GM19193 (cell line): ENCODE measurements around the gene CACNA1H.
"Not testable (repeated sequence)": the region's sequence is repeated elsewhere in the genome, so short reads cannot be mapped to it uniquely, and the experiment has no call there.

Experiments
- POLR2A ChIP-seq: IDR thresholded peaks from 4 replicates; pipeline ENCODE4 v1.6.1; 2011; ENCODE audit not compliant: insufficient read depth, insufficient read length; ENCODE audit errors: extremely low read depth

CACNA1H gene

GRCh38 chr16:1222553-1223354 is 69.8 kb downstream of the CACNA1H start:
- TF ChIP-seq POLR2A, result no peak

- no peak for TF ChIP-seq POLR2A
Observed at GRCh38 chr16:1223355-1224214, 70.7 kb downstream of the CACNA1H start.

GRCh38 chr16:1224558-1224957 is 71.7 kb downstream of the CACNA1H start:
- no peak for TF ChIP-seq POLR2A

DNA sequence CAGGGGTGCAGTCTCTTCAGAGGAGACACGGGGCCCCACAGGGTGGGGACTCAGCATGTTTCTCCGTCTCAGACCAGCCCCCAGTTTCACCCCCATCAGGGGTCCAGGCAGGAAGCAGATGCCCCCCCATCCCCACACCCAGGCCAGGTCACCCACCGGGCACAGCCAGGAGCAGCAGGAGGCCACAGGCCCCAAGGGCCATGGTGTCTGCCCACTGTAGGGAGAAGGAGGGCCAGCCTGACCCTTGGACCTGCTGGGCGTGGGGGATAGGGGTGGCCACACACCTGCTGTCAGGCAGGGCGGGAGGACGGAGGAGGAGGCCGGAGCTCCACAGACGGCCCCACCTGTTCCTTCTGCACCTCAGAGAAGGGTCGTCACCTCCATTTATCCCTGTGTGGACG is 72.1 kb downstream of the CACNA1H start, which contains the start of gene TPSG1:
TPSG1 (minus strand) TSS at position 218 of the 401 bp plus-strand sequence; CDS start at position 202, 16 bp downstream.
- TF ChIP-seq POLR2A, result no peak

DNA sequence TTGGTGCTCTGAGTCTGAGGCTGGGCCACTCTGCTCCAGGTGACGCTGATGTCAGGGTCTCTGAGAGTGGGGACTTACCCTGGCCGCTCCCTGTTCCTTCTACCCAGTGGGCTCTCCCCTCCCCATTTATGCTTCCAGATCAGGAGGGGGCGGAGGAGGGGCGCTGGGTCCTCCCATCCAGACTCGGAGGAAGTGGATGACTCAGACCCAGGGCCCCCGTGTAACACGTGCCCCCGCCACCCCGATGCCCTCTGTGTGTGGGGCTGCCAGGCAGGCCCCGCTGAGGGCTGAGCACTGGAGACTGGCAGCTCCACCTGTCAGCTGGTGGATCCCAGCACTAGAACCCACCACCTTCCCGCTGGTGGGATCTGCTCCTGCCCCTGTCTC is 77.2 kb downstream of the CACNA1H start, which contains the start of gene TPSB2:
TPSB2 (minus strand) TSS at position 101 of the 387 bp plus-strand sequence. CDS start 233 bp downstream, outside the sequence.
- not testable (repeated sequence) for TF ChIP-seq POLR2A

GRCh38 chr16:1237990-1238389 is 85.1 kb downstream of the CACNA1H start:
- TF ChIP-seq POLR2A, result no peak

DNA sequence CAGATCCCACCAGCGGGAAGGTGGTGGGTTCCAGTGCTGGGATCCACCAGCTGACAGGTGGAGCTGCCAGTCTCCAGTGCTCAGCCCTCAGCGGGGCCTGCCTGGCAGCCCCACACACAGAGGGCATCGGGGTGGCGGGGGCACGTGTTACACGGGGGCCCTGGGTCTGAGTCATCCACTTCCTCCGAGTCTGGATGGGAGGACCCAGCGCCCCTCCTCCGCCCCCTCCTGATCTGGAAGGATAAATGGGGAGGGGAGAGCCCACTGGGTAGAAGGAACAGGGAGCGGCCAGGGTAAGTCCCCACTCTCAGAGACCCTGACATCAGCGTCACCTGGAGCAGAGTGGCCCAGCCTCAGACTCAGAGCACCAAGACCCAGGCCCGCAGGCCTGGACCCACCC is 87.5 kb downstream of the CACNA1H start, which contains the start of gene TPSAB1:
TPSAB1 (plus strand) TSS at position 270 of the 400 bp plus-strand sequence. CDS start 234 bp downstream, outside the sequence.
- TF ChIP-seq POLR2A, result not testable (repeated sequence)

DNA sequence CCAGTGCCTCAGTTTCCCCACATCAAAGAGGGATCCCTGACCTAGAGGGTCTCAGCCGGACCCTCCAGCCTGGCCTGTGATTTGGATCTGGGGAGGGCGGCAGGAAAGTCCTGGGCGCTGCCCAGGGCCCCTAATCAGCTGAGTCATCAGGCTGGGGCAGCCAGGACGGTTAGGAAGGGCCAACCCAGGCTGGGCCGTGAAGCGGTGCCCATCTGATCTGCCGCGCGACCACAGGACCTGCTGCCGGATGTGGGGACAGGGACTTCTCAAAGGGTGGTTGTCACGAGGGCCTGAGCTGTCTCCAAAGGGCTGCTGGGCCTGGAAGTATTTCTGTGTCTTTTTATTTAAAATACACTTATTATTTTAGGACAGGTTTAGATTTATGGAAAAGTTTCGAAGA is 92.0 kb downstream of the CACNA1H start:
- TF ChIP-seq POLR2A, result no peak

DNA sequence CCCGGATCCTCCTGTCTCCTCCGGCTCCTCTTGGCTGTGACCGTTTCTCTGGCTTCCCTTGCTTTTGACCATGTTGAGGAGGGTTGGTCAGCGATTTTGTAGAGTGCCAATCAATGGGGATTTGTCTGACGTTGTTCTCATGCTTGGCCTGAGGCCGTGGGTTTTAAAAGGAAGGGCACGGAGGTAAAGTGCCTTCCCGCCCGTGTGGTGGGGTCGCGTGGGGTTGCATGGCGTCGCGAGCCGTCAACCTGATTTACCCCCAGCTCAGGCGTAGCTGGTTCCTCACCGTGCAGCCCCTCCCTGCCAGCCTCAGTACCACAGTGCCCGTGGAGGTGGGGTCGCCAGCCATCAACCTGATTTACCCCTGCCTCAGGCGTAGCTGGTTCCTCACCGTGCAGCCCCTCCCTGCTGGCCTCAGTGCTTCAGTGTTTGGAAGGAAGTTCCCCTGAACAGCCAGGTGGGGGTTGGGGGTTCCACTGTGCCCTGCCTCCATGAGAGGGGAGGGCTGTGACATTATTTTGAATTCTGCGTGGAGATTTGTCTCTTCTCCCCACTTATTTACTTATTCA is 92.6 kb downstream of the CACNA1H start:
- TF ChIP-seq POLR2A, result no peak

DNA sequence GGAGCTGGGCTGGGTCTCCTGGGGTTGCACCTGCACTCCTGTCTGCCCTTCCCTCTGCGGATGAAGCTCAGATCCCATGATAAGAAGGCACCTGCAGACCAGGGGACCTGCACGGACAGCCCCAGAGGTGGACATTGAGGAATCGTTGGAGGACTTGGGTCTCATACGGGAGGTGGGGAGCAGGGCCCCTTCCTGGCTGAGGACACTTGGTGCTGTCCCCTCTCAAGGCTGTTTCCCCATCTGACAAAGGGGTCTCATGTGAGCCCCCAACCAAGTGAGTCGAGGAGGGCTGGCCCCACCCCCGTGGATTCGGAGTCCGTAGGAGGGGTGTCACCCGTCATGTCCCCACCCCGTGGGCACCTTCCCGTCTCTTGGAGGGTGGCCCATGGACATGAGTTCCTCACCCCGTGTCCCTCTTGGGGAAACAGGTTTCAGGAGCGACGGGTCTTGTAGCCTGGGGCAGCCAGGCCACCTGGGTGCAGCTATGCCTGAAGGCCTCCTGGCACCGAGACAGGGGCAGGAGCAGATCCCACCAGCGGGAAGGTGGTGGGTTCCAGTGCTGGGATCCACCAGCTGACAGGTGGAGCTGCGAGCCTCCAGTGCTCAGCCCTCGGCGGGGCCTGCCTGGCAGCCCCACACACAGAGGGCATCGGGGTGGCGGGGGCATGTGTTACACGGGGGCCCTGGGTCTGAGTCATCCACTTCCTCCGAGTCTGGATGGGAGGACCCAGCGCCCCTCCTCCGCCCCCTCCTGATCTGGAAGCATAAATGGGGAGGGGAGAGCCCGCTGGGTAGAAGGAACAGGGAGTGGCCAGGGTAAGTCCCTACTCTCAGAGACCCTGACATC is 102.6 kb downstream of the CACNA1H start, which contains the start of gene TPSD1:
TPSD1 (plus strand) TSS at position 794 of the 847 bp plus-strand sequence. CDS start 212 bp downstream, outside the sequence.
- TF ChIP-seq POLR2A, result not testable (repeated sequence)

- no peak for TF ChIP-seq POLR2A
Observed at GRCh38 chr16:1256874-1257322, 104.0 kb downstream of the CACNA1H start.

GRCh38 chr16:1257561-1258224 is 104.8 kb downstream of the CACNA1H start:
- no peak for TF ChIP-seq POLR2A

GRCh38 chr16:1258225-1258600 is 105.3 kb downstream of the CACNA1H start:
- TF ChIP-seq POLR2A, result no peak
